Measurements from ENCODE around the gene PRKAG2. TPM values are rescaled to one million over a fixed set of nuclear protein-coding genes. Genes with fewer than 3 reads are reported as not detected.

Gene PRKAG2
- total RNA-seq, 1 donor: 21.2 TPM

GRCh38 chr7:151550656-151551286 lies 326.1 kb downstream of the PRKAG2 start:
- no peak overlapping the region for H3K4me3 ChIP-seq (ENCODE audit: low read depth, low read length)
- TF ChIP-seq CTCF (IDR thresholded peaks at IDR 0.05; ENCODE audit: insufficient read depth, low read depth, low read length): no peak
- peak; percentile 95 for DNase-seq (ENCODE audit: low read depth)

DNA sequence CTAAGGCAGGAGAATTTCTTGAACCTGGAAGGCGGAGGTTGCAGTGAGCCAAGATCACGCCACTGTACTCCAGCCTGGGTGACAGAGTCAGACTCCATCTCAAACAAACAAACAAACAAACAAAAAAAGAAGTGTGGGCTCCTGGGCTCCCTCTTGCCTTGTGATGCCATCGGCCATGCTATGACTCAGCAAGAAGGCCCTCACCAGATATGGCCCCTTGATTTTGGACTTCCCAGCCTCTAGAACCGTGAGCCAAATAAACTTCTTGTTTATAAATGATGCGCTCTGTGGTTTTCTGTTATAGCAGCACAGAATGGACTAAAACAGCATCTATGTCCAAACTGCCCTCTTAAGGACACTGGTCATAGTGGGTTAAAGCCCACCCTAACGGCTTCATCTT lies 327.3 kb downstream of the PRKAG2 start:
- no peak overlapping the region for H3K4me3 ChIP-seq (ENCODE audit: low read depth, low read length)
- DNase-seq (ENCODE audit: low read depth): no peak
- TF ChIP-seq CTCF (IDR thresholded peaks at IDR 0.05; ENCODE audit: insufficient read depth, low read depth, low read length): no peak

DNA sequence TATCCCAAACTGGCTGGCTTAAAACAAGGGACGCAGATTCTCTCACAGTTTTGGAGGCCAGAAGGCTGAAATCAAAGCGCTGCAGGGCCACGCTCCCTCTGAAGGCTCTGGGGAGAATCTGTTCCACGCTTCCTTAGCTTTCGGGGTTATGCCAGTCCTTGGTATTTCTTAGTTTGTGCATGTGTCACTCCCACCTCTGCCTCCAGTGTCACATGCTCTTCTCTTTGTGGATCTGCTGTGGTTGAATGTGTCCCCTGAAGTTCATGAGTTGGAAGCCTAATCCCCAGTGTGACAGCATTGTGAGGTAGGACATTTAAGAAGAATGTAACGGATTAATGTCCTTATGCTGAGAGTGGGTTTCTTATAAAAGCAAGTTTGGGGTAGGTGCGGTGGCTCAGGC lies 327.8 kb downstream of the PRKAG2 start:
- DNase-seq (ENCODE audit: low read depth): no peak
- no peak overlapping the region for H3K4me3 ChIP-seq (ENCODE audit: low read depth, low read length)
- TF ChIP-seq CTCF (IDR thresholded peaks at IDR 0.05; ENCODE audit: insufficient read depth, low read depth, low read length): no peak

DNA sequence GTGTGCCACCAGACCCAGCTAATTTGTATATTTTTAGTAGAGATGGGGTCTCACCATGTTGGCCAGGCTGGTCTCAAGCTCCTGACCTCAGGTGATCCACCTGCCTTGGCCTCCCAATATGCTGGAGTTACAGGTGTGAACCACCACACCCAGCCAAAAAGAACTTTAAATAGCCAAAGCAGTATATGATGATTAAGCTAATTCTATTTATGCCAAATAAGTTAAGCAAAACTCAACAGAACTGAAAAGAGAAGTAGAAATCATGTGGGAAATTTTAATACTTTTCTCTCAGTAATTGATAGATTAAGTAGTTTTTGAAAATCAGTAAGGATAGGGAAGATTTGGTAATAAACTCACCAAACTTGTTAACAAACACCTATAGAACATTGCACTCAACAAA lies 332.7 kb downstream of the PRKAG2 start:
- DNase-seq (ENCODE audit: low read depth): no peak
- no peak overlapping the region for H3K4me3 ChIP-seq (ENCODE audit: low read depth, low read length)
- TF ChIP-seq CTCF (IDR thresholded peaks at IDR 0.05; ENCODE audit: insufficient read depth, low read depth, low read length): no peak

GRCh38 chr7:151542606-151543130 lies 334.2 kb downstream of the PRKAG2 start:
- no peak overlapping the region for H3K4me3 ChIP-seq (ENCODE audit: low read depth, low read length)
- no peak for TF ChIP-seq CTCF (IDR thresholded peaks at IDR 0.05; ENCODE audit: insufficient read depth, low read depth, low read length)
- DNase-seq (ENCODE audit: low read depth): no peak

DNA sequence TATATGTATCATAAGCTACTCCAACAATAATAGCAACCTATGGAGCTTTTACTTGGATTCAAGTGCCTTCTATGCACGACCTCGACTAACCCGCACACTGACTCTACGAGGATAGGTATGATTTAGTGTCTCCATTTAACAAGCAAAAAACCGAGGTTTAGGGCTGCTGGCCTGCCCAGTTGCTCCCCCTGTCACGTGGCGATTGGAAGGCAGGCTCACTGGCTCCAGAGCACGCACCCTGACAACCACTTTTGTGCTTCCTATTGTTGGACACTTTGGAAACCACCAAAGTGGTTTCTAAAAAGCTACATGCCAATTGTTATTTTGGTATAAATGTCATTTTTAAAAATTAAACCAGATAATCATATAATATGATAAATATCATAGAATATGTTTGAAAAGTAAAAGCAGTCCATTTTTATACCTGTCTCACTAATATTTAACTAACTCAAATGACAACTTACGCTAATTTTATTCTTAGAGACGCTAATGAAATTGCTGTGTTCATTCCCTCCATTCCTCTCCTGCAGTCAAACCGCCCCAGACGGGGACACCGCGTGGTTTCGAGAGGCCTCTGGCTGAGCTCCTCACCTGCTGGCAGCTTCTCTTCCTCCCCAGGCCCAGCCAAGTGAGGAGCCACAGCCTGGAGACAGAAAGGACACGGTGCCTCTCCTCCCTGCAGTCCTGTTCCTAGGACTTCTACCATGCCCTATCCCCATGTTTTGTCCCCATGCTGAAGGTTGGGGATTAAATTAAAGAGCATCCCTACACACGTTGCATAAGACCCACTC lies 335.0 kb downstream of the PRKAG2 start:
- no peak overlapping the region for H3K4me3 ChIP-seq (ENCODE audit: low read depth, low read length)
- no peak for TF ChIP-seq CTCF (IDR thresholded peaks at IDR 0.05; ENCODE audit: insufficient read depth, low read depth, low read length)
- DNase-seq (ENCODE audit: low read depth): no peak

Data from fibroblast of villous mesenchyme (primary cell).